ENCODE data around the gene EAPP. TPM values are rescaled to one million over a fixed set of nuclear protein-coding genes. Genes with fewer than 3 reads are reported as not detected.

The EAPP gene
- total RNA-seq, 1 experiment from 2014 or later = 35.0 TPM

- Mint-ChIP-seq H3K9me3 (no peaks in the 10 kb centered on the region), H3K36me3 (ENCODE audit: insufficient read depth in 1 of 3, low read depth in 3 of 3) (peaks cover 7 to 21% (median 17%) of the 10 kb centered on the region in 3 experiments; a peak in 5 of 7 replicates), H3K27ac (no peak overlapping the region), H3K4me3 (peak overlapping the region in 1 of 2 experiments; percentile 9; a peak in 1 of 5 replicates), H3K27me3 (ENCODE audit: low read depth) (no peaks in the 10 kb centered on the region), H3K4me1 (peaks cover 8 to 11% of the 10 kb centered on the region in 2 experiments)
- no peak overlapping the region for H2AK5ac ChIP-seq (ENCODE audit: insufficient read length, low read length)
- H3K4me2 ChIP-seq (ENCODE audit: insufficient read depth, insufficient read length, low read length) = no peak overlapping the region
- no peak overlapping the region for H2BK20ac ChIP-seq (ENCODE audit: low read depth, low read length, poor library complexity, severe bottlenecking)
- no peak overlapping the region for H4K8ac ChIP-seq (replicated peaks; ENCODE audit: insufficient read length, low read depth, low read length)
- H2BK5ac ChIP-seq (ENCODE audit: insufficient read length, low read length) = no peak overlapping the region
- no CpG with 5 or more reads among the region's 4 CpGs for WGBS (ENCODE audit: extremely low coverage, insufficient read length, low lambda C conversion rate)
- H2BK12ac ChIP-seq (ENCODE audit: insufficient read length, low read depth, low read length) = no peak overlapping the region
- no peaks in the 10 kb centered on the region for H3K27me3 ChIP-seq (ENCODE audit: insufficient read depth, low read length)
- H4K5ac ChIP-seq (ENCODE audit: insufficient read length, low read depth, low read length) = no peak overlapping the region
- TF ChIP-seq CTCF (conservative IDR thresholded peaks at IDR 0.05) = no peak
- no peaks in the 10 kb centered on the region for H3K23me2 ChIP-seq (ENCODE audit: insufficient read length, low read depth, low read length, poor library complexity, severe bottlenecking)
- no peak overlapping the region for H2BK15ac ChIP-seq (ENCODE audit: low read depth, low read length)
- H3K4me1 ChIP-seq (ENCODE audit: insufficient read depth, low read length) = no peaks in the 10 kb centered on the region; the same call in 1 of the 2 replicates
- no peak overlapping the region for H3T11ph ChIP-seq (ENCODE audit: low read length)
- H3K9ac ChIP-seq (ENCODE audit: extremely low read depth, insufficient read length, low read length) = no peak overlapping the region
- DNase-seq = no peak
- no peaks in the 10 kb centered on the region for H3K9me3 ChIP-seq (ENCODE audit: control insufficient read depth, low read depth, low read length)
- no peak overlapping the region for H2BK120ac ChIP-seq (ENCODE audit: low read depth, low read length, poor library complexity, severe bottlenecking)
- H3K23ac ChIP-seq (ENCODE audit: insufficient read length, low read depth, low read length) = no peak overlapping the region
- H4K91ac ChIP-seq (ENCODE audit: insufficient read length, low read depth, low read length) = no peak overlapping the region
- no peak overlapping the region for H3K18ac ChIP-seq (ENCODE audit: insufficient read length, low read depth, low read length)
- H3K14ac ChIP-seq (ENCODE audit: insufficient read depth, low read length) = no peak overlapping the region
- H3K79me1 ChIP-seq (ENCODE audit: insufficient read depth, low read depth, low read length, poor library complexity, severe bottlenecking) = no peaks in the 10 kb centered on the region
- no peak overlapping the region for H3K56ac ChIP-seq (ENCODE audit: insufficient read length, low read depth, low read length)
- H3K4ac ChIP-seq (ENCODE audit: low read depth, low read length) = no peak overlapping the region
- H3K79me2 ChIP-seq (ENCODE audit: insufficient read depth, low read length) = 0 out of 2 replicates have a peak, but pooled peaks cover 3% of the 10 kb centered on the region
- no peak overlapping the region for H3K27ac ChIP-seq (ENCODE audit: insufficient read length, low read depth, low read length)
- H2AFZ ChIP-seq (ENCODE audit: low read length) = no peak overlapping the region
- no peaks in the 10 kb centered on the region for H4K20me1 ChIP-seq (ENCODE audit: control insufficient read depth, insufficient read depth, insufficient read length)
Measured at GRCh38 chr14:34537677-34538009, 1.9 kb downstream of the EAPP start.

Data from H9 (cell line).